Spleen (tissue), 11 donors: ENCODE data around the gene COTL1. TPM values are rescaled to one million over a fixed set of nuclear protein-coding genes. Genes with fewer than 3 reads are reported as not detected.
A peak's percentile ranks its signal among the peaks of the same experiment; 100 is the strongest.

ENCODE experiments used
- DNase-seq: peaks from one replicate; pipeline ENCODE4 v3.0.0-alpha.2; 2020
- H3K27ac ChIP-seq, 8 donors: fragments of 200-600 bp; sonication (generic) in 7 of 8; 1 replicate in 4 of 8; 2 replicates in 4 of 8; pipeline versions ENCODE4 v1.5.0 to v1.8.0; 2016 to 2021; ENCODE audit warnings: inconsistent platforms in 4 of 8, mild to moderate bottlenecking in 4 of 8, moderate library complexity in 1 of 8
- H3K27me3 ChIP-seq, 7 donors: fragments of 200-600 bp; sonication (generic) in 6 of 7; replicated peaks in 1 of 7; 1 replicate in 4 of 7; 2 replicates in 3 of 7; pipeline versions ENCODE4 v1.5.0 to v1.8.0; 2016 to 2021; ENCODE audit warnings: inconsistent platforms in 3 of 7, mild to moderate bottlenecking in 1 of 7
- H3K36me3 ChIP-seq, 6 donors: fragments of 200-600 bp; sonication (generic) in 5 of 6; 1 replicate in 4 of 6; 2 replicates in 2 of 6; pipeline versions ENCODE4 v1.5.0 to v1.8.0; 2016 to 2021; ENCODE audit warnings: inconsistent platforms in 2 of 6
- H3K4me1 ChIP-seq, 6 donors: fragments of 200-600 bp; sonication (generic) in 5 of 6; 1 replicate in 3 of 6; 2 replicates in 3 of 6; pipeline versions ENCODE4 v1.5.0 to v1.8.0; 2016 to 2021; ENCODE audit warnings: inconsistent platforms in 3 of 6
- H3K4me3 ChIP-seq, 8 donors: fragments of 200-600 bp; sonication (generic) in 7 of 8; 1 replicate in 4 of 8; 2 replicates in 4 of 8; pipeline versions ENCODE4 v1.5.0 to v1.8.0; 2016 to 2021; ENCODE audit warnings: inconsistent platforms in 4 of 8, mild to moderate bottlenecking in 4 of 8, moderate library complexity in 2 of 8
- H3K9me3 ChIP-seq, 8 donors: fragments of 200-600 bp; sonication (generic) in 7 of 8; 1 replicate in 4 of 8; 2 replicates in 4 of 8; pipeline versions ENCODE4 v1.5.0 to v1.8.0; 2016 to 2021; ENCODE audit warnings: inconsistent platforms in 4 of 8
- CTCF ChIP-seq, 11 experiments: fragments of 200-600 bp in 7 of 11; fragments of 450-650 bp in 4 of 11; sonication (generic) in 4 of 11; IDR thresholded peaks in 8 of 11; conservative IDR thresholded peaks in 3 of 11; 1 replicate in 7 of 11; 2 replicates in 4 of 11; pipeline versions ENCODE4 v1.4.0 to v1.8.0; 2016 to 2021; ENCODE audit warnings: antibody characterized with exemption in 11 of 11, inconsistent platforms in 4 of 11, mild to moderate bottlenecking in 1 of 11
- POLR2A ChIP-seq, 3 donors: fragments of 450-650 bp; IDR thresholded peaks; one replicate each; pipeline ENCODE4 v1.5.1; 2017; ENCODE audit warnings: antibody characterized with exemption in 3 of 3, mild to moderate bottlenecking in 1 of 3
- POLR2AphosphoS5 ChIP-seq, 3 donors: sonication (generic); formaldehyde crosslinking; IDR thresholded peaks; one replicate each; pipeline ENCODE4 v1.5.1; 2017; ENCODE audit warnings: antibody characterized with exemption in 3 of 3
- whole genome bisulfite sequencing, 5 donors: extraction: QIAGEN DNeasy Blood & Tissue Kit in 3 of 5; methylation state at CpG; one replicate each; pipeline versions ENCODE4 v1.1.5 to v1.1.7; 2013 to 2018; 5-methylcytosine and 5-hydroxymethylcytosine counted together
- intact Hi-C: fragments of 100-400 bp; cut with DNase I; formaldehyde crosslinking; loops from one replicate; pipeline ENCODE4 v1.15.0; 2023; ENCODE audit warnings: low total_unique reads
- polyA plus RNA-seq, 3 donors: library from polyadenylated mRNA; stranded (reverse); fragments of 200-250 nt; gene quantifications; one replicate each; pipeline ENCODE4 v1.2.1, GENCODE V29; 2013
- total RNA-seq, 7 donors: library from RNA; depleted of rRNA in 3 of 7; stranded (reverse); fragments of >200 nt in 3 of 7; fragmentation: NEBNext Ultra II Directional in 4 of 7; extraction: Animal tissue kit (Norgen Biotek cat#: 25700) in 4 of 7; gene quantifications; one replicate each; pipeline versions ENCODE4 v1.1.0 to v1.2.1, GENCODE V29; 2016 to 2021
- donor health status: healthy with polysubstance abuse.
- donor health status: DM: no; HTN: no; CAD: no; lungs with moderate emphysema.
- donor health status: DM: no; HTN: no; CAD: no.
- donor health status: Bipolar disorder and iron deficiency.
- donor health status: healthy.
- donor health status: DM: no; HTN: no; CAD: no.
- donor health status: DM: yes; HTN: yes; CAD: no.

The COTL1 gene
- total and polyA plus RNA-seq, 10 donors, result 284 to 655 (median 397) TPM

GRCh38 chr16:84596801-84597527, 20.9 kb downstream of the COTL1 start:
- H3K27ac ChIP-seq, result peak overlapping the region; percentile 91 to 97 (median 94)
- intact Hi-C loops, result no loop called here
- H3K4me1 ChIP-seq, result peaks cover 86 to 100% (median 98%) of the 10 kb centered on the region in 6 donors
- no peaks in the 10 kb centered on the region for H3K9me3 ChIP-seq
- TF ChIP-seq POLR2AphosphoS5 (IDR thresholded peaks at IDR 0.05) (no peak), POLR2A (IDR thresholded peaks at IDR 0.05) (no peak), CTCF (IDR thresholded peaks at IDR 0.05 in 8 of 11, conservative IDR thresholded peaks at IDR 0.05 in 3 of 11) (no peak)
- DNase-seq, result no peak
- 59 to 81% (median 69%) methylated on average over 14 of the region's 14 CpGs for WGBS, 5 donors
- peaks cover 0 to 33% (median 0%) of the 10 kb centered on the region in 6 donors for H3K36me3 ChIP-seq
- peak overlapping the region in 2 of 8 donors; percentile 2 to 63 for H3K4me3 ChIP-seq
- no peaks in the 10 kb centered on the region for H3K27me3 ChIP-seq

DNA sequence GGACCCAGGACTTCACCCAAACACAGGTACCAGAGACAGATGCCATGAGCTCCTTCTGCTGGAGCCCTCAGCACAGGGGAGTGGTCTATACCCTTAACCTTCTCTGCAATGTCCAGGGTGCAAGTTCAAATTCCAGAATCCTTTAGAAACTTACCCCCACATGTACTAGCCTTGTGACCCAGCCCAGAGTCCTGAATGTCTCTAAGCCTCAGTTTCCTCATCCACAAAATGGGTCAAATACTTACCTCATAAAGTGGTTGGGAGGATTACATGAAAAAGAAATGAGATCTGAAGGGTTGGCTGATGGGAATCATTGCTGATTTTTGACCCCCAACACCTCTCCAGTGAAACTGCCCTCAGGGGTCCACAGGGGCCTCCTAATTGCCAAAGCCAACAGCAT, 21.7 kb downstream of the COTL1 start:
- Histone ChIP-seq H3K27ac (peak overlapping the region; percentile 91 to 97 (median 94)), H3K36me3 (peaks cover 0 to 38% (median 0%) of the 10 kb centered on the region in 6 donors)
- intact Hi-C loops, result no loop called here

DNA sequence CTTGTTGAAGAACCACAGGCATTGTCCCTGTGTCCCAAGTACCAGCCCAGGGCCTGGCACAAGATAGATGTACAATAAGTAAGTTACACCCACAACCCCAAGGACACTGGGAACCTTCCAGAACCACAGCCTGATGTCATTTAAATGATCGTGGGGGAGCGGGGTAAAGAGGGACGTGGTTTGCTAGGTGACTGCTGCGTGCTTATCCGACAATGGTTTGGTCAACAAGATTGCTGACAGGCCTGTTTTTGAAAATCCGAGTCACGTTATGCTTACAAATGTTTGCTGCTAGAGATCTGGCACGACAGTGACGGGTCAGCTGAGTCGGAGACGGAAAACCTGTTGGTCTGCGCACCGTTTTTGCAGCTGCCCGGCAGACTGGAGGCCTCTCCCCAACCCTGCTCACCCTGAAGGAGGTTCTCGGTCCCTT, 22.8 kb downstream of the COTL1 start:
- intact Hi-C loops, result no loop called here
- Histone ChIP-seq H3K4me1 (peaks cover 68 to 99% (median 88%) of the 10 kb centered on the region in 6 donors), H3K9me3 (no peaks in the 10 kb centered on the region), H3K27me3 (no peaks in the 10 kb centered on the region), H3K27ac (peak overlapping the region; percentile 66 to 96 (median 94)), H3K36me3 (peaks cover 0 to 45% (median 2%) of the 10 kb centered on the region in 6 donors), H3K4me3 (peak overlapping the region in 6 of 8 donors; percentile 21 to 64 (median 32))
- TF ChIP-seq POLR2A (IDR thresholded peaks at IDR 0.05) (no peak), CTCF (IDR thresholded peaks at IDR 0.05 in 8 of 11, conservative IDR thresholded peaks at IDR 0.05 in 3 of 11) (no peak), POLR2AphosphoS5 (IDR thresholded peaks at IDR 0.05) (peak in 2 of 3 donors; percentile 23 to 39)
- no peak for DNase-seq
- 50 to 77% (median 68%) methylated on average over 13 to 15 of the region's 15 CpGs for WGBS, 5 donors

More for the DNA sequence above, 21.7 kb downstream of the COTL1 start:
- H3K27me3 ChIP-seq, result no peaks in the 10 kb centered on the region
- no peak for DNase-seq
- peaks cover 78 to 99% (median 92%) of the 10 kb centered on the region in 6 donors for H3K4me1 ChIP-seq
- no peaks in the 10 kb centered on the region for H3K9me3 ChIP-seq
- no peak for TF ChIP-seq POLR2AphosphoS5 (IDR thresholded peaks at IDR 0.05)
- TF ChIP-seq CTCF (IDR thresholded peaks at IDR 0.05 in 8 of 11, conservative IDR thresholded peaks at IDR 0.05 in 3 of 11), result no peak
- TF ChIP-seq POLR2A (IDR thresholded peaks at IDR 0.05), result no peak
- peak overlapping the region in 2 of 8 donors; percentile 40 to 64 for H3K4me3 ChIP-seq

DNA sequence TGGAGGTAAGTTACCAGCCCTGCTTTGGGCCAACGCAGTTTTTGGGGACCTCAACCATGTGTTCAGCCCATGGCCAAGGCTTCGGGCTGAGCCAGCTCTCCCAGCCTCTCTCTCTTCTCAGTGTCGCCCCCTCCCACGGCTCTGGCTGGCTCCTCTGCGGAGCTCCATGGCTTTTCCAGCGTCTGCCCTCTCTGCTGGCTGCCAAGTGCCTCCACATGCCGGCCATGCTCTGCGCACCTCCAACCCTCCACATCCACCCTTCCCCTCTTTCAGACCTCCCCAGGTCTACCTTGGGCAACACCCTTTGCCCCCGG, 23.2 kb downstream of the COTL1 start:
- Histone ChIP-seq H3K27ac (peak overlapping the region; percentile 66 to 96 (median 94)), H3K4me1 (peaks cover 64 to 99% (median 87%) of the 10 kb centered on the region in 6 donors), H3K4me3 (peak overlapping the region in 7 of 8 donors; percentile 21 to 64 (median 27)), H3K36me3 (peaks cover 0 to 49% (median 6%) of the 10 kb centered on the region in 6 donors), H3K27me3 (no peaks in the 10 kb centered on the region), H3K9me3 (no peaks in the 10 kb centered on the region)
- TF ChIP-seq CTCF (IDR thresholded peaks at IDR 0.05 in 8 of 11, conservative IDR thresholded peaks at IDR 0.05 in 3 of 11), result no peak
- TF ChIP-seq POLR2AphosphoS5 (IDR thresholded peaks at IDR 0.05), result no peak
- TF ChIP-seq POLR2A (IDR thresholded peaks at IDR 0.05), result no peak
- WGBS, 5 donors, result 54 to 71% (median 64%) methylated on average over 8 to 9 of the region's 9 CpGs
- intact Hi-C loops, result no loop called here
- DNase-seq, result peak; percentile 89
